ENCODE data around the gene COQ10A.
A peak's percentile ranks its signal among the peaks of the same experiment; 100 is the strongest.
"Not testable (repeated sequence)": the region's sequence is repeated elsewhere in the genome, so short reads cannot be mapped to it uniquely, and the experiment has no call there.

Gene COQ10A

DNA sequence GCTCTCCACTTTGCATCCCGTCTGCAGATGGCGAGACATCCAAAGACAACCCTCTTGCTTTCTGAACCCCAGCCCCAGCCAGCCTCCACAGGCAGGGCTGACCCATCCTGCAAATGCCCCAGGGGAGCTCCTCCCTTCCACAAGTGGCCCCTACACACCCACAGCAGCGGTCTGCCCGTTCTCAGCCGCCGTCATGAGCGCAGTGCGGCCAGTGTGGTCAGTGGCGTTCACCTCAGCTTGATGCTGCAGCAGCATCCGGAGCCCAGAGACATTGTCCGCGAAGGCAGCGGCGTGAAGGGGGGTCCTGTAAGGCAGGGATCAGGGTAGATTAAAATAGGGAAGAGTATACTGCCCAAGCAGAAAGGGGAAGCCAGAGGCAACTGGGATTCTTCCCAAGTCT, 22.2 kb upstream of the COQ10A start:
- no peak for DNase-seq

DNA sequence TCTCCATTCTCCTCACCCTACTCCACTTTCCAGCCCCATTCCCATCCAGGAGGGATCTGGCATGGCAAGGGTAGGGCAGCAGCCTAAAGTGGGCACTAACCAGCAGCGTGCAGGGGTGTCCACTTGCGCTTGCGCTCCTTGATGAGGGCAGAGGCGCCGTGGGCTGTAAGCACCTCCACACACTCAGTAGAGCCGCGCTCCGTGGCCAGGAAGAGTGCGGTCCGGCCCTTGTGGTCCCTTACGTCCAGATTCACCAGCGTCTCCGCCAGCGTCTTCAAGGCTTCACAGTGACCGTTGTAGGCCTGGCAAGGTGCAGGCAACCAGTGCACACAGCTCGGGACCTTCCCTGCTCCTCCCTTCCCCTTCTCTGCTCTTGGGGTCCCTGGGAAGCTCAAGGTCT, 18.8 kb upstream of the COQ10A start:
- DNase-seq = no peak

DNA sequence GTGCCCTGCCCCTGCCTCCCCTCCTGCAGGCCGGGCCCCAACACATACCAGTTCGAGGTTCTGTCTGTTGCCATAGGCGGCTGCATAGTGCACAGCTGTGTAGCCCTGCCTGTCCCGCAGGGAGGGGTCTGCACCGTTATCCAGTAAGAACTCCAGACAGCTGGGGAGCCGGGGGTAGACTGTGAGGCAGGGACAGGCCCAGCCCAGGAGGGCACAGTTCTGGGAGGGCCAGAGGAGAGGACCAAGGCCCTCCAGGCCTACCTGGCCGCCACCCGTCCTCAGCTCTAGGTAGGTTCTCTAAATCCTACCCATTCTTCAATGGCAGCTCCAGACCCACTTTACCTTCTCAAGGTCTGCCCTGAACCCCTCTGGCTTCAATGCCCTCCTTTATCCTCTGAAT, 18.0 kb upstream of the COQ10A start:
- no peak for DNase-seq

DNA sequence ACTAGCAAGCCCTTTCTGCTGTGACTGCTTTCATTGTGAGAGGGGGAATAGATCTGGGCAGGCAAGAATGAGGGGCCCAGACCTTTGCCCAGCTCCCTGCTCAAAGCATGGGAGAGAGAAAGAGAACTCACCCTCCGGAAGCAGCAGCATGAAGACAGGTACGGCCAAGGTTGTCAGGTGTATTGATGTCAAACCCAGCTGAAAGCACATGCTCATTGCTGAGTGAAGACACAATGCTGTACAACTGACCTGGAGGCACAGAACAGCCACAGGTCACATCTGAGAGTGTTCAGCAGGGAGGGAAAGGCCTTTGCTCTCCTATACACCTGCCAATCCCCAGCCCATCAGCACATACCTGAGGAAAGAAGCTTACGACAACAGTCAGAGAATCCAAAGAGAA, 14.1 kb upstream of the COQ10A start:
- no peak for DNase-seq

DNA sequence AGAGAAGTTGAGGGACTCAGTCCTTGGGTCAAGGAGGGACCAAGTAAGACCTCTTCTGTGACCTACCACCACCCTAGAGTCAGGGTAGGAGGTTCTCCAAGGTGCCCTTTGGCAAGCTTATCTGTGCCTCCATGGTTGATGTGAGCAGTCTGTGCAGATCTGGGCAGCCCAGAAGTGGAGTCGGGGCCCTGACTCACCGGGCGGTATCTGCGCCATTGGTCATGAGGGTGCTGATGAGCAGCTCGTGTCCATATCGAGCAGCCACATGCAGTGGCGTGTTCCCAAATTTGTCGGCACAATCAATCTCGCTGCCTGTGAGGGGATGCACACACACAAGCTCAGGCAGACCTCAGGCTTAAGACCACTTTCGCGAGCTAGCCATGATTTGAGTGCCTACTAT, 13.7 kb upstream of the COQ10A start:
- DNase-seq = no peak

DNA sequence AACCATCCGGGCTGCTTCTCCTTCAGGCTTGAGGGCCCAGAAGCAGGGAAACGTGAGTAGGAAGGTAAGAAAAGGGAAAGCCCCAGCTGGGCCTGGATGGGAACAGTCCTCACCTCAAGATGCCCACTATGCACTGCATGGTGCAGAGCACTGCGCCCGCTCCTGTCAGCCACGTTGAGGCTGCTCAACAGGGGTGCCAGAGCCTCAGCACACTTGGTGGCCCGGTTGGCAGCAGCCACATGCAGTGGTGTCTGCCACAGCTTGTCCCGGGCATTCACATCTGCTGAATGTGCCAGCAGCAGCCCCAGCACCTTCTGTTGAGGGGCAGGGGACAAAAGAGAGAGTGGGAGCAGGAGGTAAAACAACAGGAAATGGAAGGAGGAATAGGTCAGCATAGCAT, 11.1 kb upstream of the COQ10A start:
- no peak for DNase-seq

DNA sequence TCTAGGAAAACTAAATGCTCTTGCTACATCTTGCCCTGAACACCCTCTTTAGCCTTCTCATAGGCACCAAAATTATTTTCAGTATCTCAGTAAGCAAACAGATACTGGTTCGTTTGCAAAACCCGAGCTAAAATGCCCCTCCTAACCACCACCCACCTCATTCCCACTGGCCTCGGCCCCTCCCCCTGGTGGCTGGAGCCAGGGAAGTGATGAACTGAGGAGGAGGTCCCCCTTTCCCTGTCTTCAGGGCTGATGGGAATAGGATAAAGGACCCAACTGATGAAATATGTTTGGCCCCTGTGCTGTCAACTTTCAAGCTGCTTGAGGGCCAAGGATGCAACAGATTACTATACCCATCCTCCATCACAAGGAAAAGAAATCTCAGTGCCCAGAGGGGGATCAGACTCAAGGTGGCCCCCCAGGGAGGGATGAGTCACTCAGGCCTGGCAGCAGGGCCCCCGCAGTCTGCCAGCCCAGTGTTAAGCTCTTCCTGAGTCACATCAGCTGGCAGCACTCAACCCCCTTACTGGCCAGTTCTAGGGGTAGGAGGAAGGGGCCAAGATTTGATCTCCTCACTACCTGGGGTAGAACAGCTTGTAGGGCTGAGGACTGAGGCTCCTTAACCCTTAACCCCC, 10.3 kb upstream of the COQ10A start:
- DNase-seq = no peak

DNA sequence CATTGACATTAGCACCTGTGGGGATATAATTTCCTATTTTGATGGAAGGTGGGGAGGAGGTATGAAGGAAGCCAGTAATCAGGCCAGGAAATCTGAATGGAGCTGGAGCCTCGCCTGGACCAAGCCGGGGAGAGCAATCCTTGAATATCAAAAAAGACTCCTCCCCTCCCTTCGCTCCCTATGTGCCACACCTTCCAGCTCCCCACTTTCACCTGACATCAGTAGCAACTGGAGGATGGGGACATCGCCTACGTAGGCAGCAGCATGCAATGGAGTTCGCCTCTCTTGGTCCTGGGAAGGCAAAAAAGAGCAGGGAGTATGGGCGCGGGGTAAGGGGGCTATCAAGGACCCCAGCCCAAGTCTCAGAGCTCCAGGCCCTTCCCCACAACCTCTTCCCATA, 9.7 kb upstream of the COQ10A start:
- DNase-seq = no peak

DNA sequence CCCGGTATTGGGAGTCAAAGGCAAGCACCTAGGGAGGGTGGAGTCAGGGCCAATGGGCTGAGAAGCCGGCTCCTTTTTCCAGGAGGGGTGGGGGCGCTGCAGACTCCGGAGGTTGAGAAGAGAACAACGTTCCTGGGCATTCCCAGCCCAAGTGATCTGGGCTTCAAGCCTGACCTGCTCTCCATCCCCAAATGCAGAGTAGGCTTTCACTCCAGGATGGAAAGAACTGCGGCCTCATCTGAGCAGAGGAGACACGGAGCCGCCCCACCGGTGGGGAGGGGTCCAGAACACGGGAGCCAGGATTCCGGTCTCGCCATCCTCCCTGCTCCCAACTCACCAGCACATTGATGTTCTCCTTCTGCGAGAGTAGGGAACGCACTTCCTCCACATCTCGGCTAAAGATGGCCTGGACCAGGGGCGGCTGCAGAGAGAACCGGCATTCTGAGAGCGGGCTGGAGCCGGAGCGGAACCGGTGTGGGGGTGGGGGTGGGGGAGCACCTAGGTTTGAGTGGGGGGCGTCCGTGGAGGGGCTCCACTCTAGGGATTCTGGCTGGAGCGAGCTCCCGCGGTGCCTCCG, 9.2 kb upstream of the COQ10A start:
- DNase-seq = no peak

DNA sequence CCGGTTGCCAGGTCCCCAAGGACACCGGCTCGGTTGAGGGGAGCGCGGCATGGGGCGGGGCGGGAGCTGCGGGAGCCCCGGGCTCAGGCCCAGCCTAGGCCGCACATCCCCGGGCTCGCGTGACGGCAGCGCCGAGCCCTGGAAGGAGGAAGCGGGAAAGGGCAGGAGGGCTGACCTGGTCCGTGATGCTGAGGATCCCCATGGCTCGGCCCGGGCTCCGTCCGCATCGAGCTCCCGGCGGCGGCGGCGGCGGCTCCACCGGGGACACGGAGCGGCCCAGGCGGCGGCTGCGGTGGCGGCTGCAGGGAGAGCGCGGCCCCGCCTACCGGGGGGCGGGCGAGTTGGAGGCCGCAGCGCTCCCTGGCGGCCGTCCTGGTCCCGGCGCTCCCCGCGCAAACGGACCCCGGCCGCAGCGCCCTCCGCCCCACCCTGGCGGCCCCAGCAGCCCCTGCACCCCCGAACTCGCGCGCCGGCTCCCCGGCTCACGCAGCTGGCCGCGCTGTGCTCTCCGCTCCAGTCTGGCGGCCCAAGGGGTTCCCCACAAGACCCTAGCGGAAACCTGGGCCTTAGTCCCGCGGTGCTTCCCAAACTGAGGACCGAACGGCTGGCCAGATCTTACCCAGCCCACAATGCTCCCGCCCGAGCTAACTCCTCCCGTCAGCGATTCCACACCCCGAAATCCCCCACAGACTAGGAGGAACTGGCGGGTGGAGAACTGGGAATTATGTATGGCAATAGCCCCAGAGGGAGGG, 8.5 kb upstream of the COQ10A start, which contains the start of gene ANKRD52:
ANKRD52 (minus strand) TSS at position 317 of the 752 bp plus-strand sequence; CDS start at position 202, 115 bp downstream.
- peak; percentile 74 for DNase-seq

DNA sequence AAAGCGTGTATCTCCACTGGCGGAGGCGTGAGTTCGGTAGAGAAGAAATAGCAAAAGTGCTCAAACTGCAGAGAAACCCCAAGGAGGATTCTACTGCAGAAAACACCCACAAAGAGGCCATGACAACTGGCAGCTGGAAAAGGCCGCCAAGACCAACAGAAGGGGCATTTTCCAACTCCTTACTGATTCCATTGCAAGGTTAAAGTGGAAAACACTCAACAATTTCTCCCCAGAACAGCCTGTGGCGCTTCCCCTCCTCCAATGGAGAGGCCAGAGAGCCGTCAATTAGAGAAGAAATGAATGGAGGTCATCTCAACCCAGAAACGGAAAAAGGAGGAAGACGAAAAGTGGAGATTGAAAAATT, 7.9 kb upstream of the COQ10A start:
- no peak for DNase-seq

DNA sequence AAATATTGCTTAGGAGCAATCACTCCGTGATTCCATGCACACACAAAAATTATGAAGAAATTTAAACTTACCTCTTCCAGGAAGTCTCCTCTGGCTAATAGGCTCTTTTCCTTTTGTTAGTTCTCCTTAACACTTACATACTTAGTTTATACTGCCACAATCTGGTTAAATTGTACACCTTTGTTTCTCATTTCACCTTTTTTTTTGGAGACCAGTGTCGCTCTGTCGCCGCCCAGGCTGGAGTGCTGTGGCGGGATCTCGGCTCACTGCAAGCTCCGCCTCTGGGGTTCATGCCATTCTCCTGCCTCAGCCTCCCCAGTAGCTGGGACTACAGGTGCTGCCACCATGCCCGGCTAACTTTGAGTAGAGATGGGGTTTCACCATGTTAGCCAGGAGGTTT, 6.4 kb upstream of the COQ10A start:
- no peak for DNase-seq

DNA sequence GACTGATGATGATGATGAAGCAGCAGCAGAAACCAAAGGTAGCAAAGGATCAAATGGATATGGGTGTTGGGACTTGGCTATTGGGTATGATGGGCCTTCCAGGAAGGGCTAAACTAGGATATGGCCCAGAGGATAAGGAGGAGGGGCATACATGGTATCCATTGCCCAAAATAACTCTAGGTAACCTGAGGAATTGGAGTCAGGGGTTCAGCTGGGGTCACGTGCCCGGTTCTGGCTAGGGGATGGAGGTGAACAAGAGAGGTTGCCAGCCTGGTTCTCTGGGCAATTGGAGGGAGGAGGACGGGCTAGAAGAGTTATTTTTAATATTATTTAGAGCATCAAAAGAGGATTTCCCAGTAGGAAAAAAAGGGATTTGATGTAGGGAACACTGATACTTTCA, 5.8 kb upstream of the COQ10A start:
- DNase-seq = no peak

DNA sequence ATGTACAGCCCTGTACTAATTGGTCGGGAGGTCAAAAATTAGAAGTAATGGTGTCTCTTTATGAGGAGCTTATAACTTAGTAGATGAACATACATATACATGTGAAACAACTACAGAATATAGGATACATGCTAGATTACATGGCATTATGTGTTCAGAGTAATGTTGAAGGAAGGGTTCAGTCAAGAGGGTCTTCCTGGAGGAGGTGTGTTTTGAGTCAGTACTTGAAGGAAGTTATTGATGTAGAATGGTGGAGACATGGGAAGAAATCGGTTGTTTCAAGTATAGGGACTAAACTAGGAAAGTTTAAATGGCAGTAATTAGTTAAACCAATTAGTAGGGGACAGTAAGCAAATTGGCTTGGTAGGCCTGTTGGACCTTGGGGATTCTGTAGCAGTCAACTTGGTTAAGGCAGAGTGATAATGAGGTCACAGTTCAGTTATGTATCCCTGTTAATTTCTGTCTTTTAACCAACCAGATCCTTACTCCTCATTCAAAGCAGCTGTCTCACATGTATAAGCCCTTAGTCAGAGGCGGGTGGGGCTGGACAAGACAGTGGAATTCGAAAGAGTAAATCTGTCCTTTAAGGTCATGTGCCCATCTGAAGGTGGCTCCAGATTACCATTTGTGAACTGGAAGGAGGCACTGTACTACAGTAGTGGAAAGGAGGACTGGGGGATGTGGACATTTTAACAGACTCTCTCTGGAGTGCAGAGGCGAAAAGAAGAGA, 5.1 kb upstream of the COQ10A start:
- no peak for DNase-seq

DNA sequence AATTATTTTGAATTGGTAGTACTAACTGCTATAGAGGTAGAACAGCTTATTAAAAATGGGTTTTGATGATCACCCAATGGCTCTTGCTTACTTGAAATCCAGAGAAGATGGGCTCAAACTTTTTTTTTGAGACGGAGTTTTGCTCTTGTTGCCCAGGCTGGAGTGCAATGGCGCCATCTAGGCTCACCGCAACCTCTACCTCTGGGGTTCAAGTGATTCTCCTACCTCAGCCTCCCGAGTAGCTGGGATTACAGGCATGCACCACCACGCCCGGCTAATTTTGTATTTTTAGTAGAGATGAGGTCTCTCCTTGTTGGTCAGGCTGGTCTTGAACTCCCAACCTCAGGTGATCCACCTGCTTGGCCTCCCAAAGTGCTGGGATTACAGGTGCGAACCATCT, 3.8 kb upstream of the COQ10A start:
- DNase-seq = not testable (repeated sequence)

DNA sequence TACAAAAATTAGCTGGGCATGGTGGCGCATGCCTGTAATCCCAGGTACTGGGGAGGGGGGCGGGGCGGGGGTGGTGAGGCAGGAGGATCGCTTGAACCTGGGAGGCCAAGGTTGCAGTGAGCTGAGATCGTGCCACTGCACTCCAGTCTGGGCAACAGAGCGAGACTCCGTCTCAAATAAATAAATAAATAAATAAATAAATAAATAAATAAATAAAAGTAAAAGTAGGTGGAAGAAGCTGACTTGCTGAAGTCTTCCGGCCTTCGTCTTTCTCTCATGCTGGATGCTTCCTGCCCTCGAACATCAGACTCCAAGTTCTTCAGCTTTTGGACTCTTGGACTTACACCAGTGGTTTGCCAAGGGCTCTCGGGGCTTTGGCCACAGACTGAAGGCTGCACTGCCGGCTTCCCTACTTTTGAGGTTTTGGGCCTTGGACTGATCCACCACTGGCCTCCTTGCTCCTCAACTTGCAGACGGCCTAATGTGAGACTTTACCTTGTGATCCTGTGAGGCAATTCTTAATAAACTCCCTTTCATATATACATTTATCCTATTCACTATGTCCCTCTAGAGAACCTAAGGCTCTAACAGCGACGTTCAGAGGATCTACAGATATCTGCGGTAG, 562 bp upstream of the COQ10A start:
- DNase-seq = not testable (repeated sequence)

DNA sequence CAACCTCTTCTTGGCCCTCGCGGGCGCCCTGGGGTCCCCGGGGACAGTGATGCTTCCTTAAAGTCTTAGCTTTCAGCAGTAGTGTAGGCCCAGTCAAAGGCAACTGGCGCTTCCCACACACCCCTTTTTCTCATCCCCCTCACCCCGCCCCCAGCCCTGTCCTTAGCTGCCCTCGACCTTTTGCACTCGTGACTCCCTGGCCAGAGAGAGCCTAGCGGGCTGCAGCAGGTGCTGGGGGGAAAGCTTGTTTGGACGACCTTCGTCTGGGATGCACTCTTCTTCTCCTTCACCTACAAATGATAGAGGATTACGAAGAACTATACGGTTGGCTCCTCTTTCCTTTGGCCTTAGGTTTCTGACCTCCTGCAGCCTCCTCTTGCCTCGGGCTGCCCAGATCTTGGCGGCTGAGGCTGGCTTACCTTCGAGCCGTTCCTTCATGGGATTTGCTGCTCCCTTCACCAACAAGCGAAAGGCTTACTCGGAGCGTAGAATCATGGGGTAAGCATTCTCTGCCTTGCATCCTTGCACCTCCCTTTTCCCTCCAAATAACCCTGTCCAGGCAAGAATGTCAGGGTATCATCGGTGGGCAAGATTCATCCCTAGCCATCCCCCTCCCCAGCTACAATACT, 815 bp downstream of the COQ10A start:
- DNase-seq = no peak

DNA sequence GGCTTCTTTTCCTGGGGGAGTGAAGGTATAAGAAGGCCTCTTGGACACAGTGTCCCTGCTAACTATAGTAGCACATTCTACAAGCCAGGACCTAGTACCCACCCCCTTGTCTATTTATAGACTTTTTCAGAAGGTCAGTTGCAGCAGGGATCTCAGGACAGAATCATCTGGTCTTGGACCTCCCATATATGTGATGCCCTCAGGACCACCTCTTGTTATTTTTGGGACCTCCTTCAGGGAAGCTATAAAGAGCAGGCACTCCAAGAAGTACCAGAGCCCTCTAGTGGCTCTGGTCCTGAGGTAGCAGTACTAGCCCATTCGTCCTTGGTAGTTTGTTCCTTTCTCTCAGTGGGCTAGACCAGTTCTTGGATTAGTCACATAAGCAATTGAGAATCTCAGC, 4.3 kb downstream of the COQ10A start:
- DNase-seq = no peak

DNA sequence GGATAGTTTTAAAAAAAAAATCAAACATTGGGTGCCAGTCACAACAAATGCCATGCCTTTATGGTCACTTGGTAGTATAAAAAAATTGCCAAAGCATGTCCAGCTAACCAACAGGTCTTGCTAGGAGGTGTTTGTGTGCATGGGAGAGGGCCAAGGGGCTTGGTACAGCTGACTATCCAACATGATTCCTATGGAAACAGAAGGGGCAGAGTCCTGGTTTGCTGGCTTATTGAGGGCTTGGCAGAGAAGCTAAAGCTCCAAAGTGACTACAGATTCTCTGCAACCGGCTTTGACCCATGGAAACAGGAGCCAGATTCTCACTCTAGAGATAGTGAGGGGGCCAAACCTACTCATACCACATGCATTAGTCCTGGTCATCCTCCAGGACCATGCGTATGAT, 5.7 kb downstream of the COQ10A start:
- not testable (repeated sequence) for DNase-seq

DNA sequence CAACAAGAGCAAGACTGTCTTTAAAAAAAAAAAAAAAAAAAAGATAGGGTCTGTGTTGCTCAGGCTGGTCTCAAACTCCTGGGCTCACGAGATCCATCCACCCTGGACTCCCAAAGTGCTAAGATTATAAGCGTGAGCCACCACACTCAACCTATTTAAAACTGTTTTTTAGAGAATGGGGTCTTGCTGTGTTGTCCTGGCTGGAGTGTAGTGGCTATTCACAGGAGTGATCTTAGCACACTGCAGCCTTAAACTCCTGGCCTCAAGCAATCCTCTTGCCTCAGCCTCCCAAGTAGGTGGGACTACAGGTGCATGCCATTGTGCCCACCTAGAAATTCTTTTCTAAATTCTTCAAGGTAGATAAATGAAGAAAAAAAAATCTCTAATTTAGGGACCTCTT, 7.6 kb downstream of the COQ10A start:
- no peak for DNase-seq

DNA sequence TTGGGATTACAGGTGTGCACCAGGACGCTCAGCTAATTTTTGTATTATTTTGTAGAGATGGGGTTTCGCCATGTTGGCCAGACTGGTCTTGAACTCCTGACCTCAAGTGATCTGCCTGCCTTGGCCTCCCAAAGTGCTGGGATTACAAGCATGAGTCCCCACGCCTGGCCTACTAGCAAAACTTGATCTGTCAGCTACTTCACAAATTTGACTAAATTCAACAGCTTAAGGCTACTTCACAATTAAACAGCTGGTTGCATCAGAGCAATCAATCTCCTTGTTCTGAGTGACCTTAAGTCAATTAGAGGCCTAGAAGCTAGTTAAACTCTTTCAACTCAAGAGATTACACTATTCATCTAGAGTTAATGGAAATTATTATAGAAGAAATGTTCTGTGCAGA, 12.2 kb downstream of the COQ10A start:
- DNase-seq = no peak

DNA sequence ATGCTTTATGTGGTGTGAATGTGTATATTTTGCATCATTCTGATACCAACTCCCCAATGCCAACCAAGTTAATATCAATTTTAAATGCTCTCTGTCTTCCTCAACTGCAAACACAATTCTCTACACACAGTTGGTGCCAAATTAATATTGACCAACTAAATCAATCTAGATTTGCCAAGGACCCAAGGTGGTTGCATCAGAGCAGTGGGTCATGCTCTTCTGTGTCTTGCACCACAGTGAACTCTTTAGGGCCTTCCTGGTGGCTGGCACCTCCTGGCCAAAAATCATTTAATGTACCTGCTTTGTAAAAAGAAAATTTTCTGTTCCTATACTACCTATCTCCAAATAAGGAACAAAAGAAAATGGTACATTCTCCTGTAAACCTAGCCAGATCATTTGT, 14.1 kb downstream of the COQ10A start:
- no peak for DNase-seq

DNA sequence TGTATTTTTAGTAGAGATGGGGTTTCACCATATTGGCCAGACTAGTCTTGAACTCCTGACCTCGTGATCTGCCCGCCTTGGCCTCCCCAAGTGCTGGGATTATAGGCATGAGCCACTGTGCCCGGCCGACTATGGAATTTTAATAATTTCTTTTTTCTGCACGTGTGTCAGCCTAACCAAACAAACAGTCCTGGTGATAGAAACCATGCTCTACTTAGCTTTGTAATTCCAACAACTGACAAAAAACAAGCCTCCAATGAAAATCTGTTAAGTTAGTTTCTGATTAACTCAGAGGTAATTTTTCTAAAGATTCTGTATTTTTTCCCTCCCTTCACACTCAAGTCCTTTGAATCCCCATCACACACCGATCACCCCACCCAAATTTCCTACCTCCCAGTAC, 15.3 kb downstream of the COQ10A start:
- DNase-seq = no peak

Measured in stimulated activated naive CD4-positive, alpha-beta T cell treated with Interleukin-2 at 50 U/mL for 16 hours (primary cell).